SW480 (cell line): ENCODE data around the gene KAZN.
"Not testable (repeated sequence)": the region's sequence is repeated elsewhere in the genome, so short reads cannot be mapped to it uniquely, and the experiment has no call there.

ENCODE experiments used
- DNase-seq: peaks from one replicate; pipeline ENCODE4 v3.0.0-alpha.2; 2016; ENCODE audit warnings: low spot score

The KAZN gene

GRCh38 chr1:15115542-15116330 is 517.3 kb downstream of the KAZN start:
- no peak for DNase-seq

GRCh38 chr1:15116966-15117365 is 518.5 kb downstream of the KAZN start:
- no peak for DNase-seq

DNA sequence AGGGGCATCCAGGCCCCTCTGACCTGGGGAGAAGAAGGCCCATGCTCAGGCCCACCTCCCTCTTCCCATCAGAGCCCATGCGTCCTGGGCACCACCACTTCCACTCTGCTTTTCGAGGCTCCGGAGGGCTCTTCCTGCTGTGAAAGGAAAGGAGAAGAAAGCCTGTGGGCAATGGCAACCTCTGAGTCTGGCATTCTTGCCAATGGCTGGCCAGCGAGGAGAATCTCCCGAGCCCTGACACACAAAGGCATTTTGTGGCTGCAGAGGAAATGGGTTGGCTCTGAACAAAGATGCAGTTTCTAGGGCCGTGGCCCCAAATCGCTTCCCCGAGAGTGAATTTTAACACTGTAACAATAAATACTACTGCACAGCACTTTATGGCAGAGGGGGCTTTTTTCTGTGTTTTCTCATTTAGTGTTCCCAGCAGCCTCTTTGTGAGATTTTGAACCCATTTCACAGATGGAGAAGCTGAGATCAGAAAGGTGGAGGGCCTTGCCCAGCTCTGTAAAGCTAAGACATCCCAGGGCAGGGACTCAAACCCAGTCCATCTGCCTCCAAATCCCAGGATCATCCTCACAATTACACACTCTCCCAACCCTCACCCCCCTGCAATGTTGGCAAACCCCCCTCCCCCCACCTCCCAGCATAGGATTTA is 519.3 kb downstream of the KAZN start:
- DNase-seq: no peak

DNA sequence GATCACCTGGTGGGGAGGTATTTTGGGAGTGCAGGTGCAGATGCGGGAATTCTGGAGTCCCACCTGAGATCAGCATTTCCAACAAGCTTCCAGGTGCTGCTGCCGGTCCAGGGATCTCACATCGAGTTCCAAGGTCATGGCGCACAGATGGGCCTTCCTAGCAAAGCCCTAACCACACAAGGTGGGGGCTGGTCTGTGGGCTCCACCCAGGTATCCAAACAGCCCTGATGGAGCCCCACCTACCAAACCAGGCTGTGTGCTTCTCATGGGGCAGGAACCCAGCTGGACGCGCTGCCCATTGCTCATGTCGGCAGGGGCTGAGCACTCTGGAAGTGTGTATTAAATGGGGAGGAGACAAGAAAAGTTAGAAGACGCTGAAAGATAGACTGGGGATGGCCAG is 520.1 kb downstream of the KAZN start:
- DNase-seq: no peak

GRCh38 chr1:15120251-15120945 is 521.9 kb downstream of the KAZN start:
- DNase-seq: no peak

- DNase-seq: no peak
These were observed 523.8 kb downstream of the KAZN start for GRCh38 chr1:15122331-15122730.

- no peak for DNase-seq
These were observed 524.8 kb downstream of the KAZN start for GRCh38 chr1:15123270-15123669.

GRCh38 chr1:15123925-15124324 is 525.4 kb downstream of the KAZN start:
- DNase-seq: no peak

DNA sequence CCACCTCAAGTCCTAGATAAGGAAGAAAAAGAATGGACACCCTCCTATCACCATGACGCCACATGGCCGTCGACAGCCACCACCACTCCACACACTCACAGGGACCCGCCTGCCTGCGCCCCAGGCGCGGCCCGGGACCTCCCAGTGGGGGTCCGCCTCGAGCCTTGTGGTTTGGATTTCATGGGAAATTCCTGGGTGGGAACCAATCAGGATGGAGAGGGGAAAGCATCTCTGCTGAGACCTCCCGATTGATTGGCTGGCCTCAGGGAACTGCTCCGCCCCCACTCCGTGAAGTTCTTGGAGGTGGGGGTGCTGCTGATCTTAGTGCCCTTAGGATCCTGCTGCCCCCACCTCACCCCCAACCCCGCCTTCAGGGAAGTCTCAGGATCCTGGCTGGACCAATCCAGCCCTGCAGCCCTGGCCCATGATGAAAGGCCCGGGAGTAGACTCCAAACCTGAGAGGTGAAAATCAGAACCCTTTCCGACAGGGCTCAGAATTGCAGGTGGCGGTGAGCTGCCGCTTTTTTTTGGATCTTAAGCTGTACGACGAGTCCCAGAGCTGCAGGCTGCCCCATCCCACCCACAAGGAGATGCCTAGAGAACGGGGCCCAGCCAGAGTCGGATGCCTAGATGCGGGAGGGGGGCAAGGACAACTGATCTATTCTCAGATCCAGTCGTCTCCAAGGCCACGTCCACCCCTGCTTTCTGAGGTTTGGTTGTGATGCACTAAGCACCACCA is 526.0 kb downstream of the KAZN start:
- no peak for DNase-seq

DNA sequence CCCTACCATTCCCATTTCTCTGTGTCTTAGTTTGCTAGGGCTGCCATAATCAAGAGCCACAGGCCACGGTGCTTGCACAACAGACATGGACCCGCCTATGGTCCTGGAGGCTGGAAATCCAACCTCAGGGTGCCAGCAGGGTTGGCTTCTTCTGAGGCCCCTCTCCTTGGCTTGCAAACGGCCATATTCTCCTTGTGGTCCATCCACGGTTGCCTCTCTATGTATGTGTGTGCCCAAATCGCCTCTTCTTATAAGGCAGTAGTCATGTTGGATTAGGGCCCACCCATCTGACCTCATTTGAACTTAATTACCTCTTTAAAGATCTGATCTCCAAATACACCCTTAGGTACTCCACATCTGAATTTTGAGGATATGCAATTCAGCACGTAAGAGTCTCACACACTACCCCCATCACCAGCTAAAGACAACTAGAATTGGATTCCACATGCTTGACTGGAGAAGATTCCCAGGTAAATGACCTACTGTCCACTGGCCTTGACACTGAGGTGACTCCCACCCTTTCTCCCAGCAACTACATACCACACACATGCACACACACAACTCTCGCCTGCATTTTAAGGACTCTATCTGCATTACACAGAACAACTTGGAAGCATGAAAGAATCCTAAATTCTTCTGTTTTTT is 526.7 kb downstream of the KAZN start:
- no peak for DNase-seq

- no peak for DNase-seq
These were observed 529.6 kb downstream of the KAZN start for GRCh38 chr1:15128077-15128476.

- DNase-seq: peak; percentile 69
These were observed 530.2 kb downstream of the KAZN start for GRCh38 chr1:15128520-15129313.

DNA sequence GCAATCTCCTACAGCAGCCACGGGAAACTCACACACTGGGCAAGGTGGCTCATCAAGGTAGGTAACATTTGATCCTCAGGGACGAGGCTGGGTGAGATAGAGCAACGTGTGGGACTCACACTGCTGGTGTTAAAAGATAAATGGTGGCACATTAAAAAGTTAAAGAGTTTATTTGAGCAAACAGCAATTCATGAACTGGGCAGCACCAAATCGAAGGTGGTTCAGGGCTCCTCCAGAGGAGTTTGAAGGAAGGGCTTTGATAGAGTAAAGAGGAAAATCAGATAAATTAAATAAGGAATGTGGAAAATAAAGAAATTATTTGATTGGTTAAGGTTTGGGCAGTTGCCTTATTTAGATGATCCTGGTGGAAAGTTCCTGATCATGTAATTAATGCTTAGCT is 531.5 kb downstream of the KAZN start:
- DNase-seq: no peak

- DNase-seq: no peak
These were observed 532.1 kb downstream of the KAZN start for GRCh38 chr1:15130607-15131006.

GRCh38 chr1:15132965-15133364 is 534.5 kb downstream of the KAZN start:
- no peak for DNase-seq

DNA sequence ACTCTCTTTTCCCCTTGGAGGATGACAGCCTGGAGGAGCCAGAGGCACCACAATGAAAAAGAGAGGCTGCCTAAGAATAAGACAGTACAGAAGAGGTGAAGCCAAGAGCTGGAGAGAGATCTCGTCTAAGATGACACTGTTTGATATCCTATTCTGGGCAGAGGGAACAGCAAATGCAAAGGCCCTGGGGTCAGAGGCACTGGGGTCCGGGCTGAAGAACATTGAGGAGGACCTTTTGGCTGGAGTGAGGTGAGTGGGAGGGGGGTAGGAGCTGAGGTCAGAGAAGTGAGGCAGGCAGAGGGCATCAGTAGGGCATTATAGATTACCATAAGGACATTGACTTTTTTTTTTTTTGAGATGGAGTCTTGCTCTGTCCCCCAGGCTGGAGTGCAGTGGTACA is 535.8 kb downstream of the KAZN start:
- no peak for DNase-seq

- DNase-seq: not testable (repeated sequence)
These were observed 537.1 kb downstream of the KAZN start for GRCh38 chr1:15135604-15136003.

GRCh38 chr1:15137809-15138208 is 539.3 kb downstream of the KAZN start:
- no peak for DNase-seq

- DNase-seq: peak; percentile 91
These were observed 541.3 kb downstream of the KAZN start for GRCh38 chr1:15139654-15140350.

GRCh38 chr1:15141935-15142539 is 543.6 kb downstream of the KAZN start:
- DNase-seq: no peak
